HepG2 (cell line): ENCODE data around the gene PARP15. TPM values are rescaled to one million over a fixed set of nuclear protein-coding genes. Genes with fewer than 3 reads are reported as not detected.

Experiments used
- ATRX ChIP-seq: sonication (generic); formaldehyde crosslinking; IDR thresholded peaks from 2 replicates; pipeline ENCODE4 v1.4.0; 2020; ENCODE audit warnings: missing genetic modification reagents, borderline replicate concordance
- CEBPB ChIP-seq: IDR thresholded peaks from 2 replicates; pipeline ENCODE4 v1.6.1; 2011; ENCODE audit warnings: low read depth, low read length, improper control_type of control experiment, borderline replicate concordance
- CEBPG ChIP-seq: IDR thresholded peaks from 2 replicates; pipeline ENCODE4 v1.6.1; 2016
- CERS6 ChIP-seq: sonication (generic); formaldehyde crosslinking; IDR thresholded peaks from 2 replicates; pipeline ENCODE4 v1.5.0; 2020; ENCODE audit warnings: missing genetic modification reagents
- GPN1 ChIP-seq: sonication (generic); formaldehyde crosslinking; IDR thresholded peaks from 2 replicates; pipeline ENCODE4 v1.5.1; 2020; ENCODE audit warnings: missing genetic modification reagents, borderline replicate concordance
- HNRNPH1 ChIP-seq: fragments of 200-400 bp; formaldehyde crosslinking; optimal IDR thresholded peaks from 2 replicates; pipeline ENCODE3; 2017; ENCODE audit warnings: mild to moderate bottlenecking, low read depth, low read length
- IRF2 ChIP-seq: IDR thresholded peaks from 2 replicates; pipeline ENCODE4 v1.6.1; 2018; ENCODE audit warnings: missing genetic modification reagents, missing compliant biosample characterization
- LBX2 ChIP-seq: sonication (generic); formaldehyde crosslinking; IDR thresholded peaks from 2 replicates; pipeline ENCODE4 v1.5.0; 2020; ENCODE audit warnings: missing genetic modification reagents, mild to moderate bottlenecking, borderline replicate concordance
- LCORL ChIP-seq, 2 experiments: fragments of 450-650 bp in 1 of 2; sonication (generic) in 1 of 2; formaldehyde crosslinking in 1 of 2; IDR thresholded peaks; 2 replicates each; pipeline versions ENCODE4 v1.5.0 to v1.6.1; 2017 to 2020; ENCODE audit warnings: antibody characterized with exemption in 1 of 2, missing genetic modification reagents in 1 of 2
- MEIS1 ChIP-seq: sonication (generic); formaldehyde crosslinking; IDR thresholded peaks from 2 replicates; pipeline ENCODE4 v1.9.0; 2021; ENCODE audit warnings: mild to moderate bottlenecking, missing genetic modification reagents, moderate library complexity, borderline replicate concordance
- NFIB ChIP-seq: sonication (generic); formaldehyde crosslinking; IDR thresholded peaks from 2 replicates; pipeline ENCODE4 v1.9.0; 2021; ENCODE audit warnings: missing genetic modification reagents, mild to moderate bottlenecking, borderline replicate concordance
- SMYD3 ChIP-seq: sonication (generic); formaldehyde crosslinking; IDR thresholded peaks from 2 replicates; pipeline ENCODE4 v1.8.1; 2023; ENCODE audit warnings: mild to moderate bottlenecking, missing genetic modification reagents
- STAT5B ChIP-seq: sonication (generic); formaldehyde crosslinking; IDR thresholded peaks from 2 replicates; pipeline ENCODE4 v1.4.0; 2020; ENCODE audit warnings: missing genetic modification reagents
- TARDBP ChIP-seq: sonication (generic); formaldehyde crosslinking; IDR thresholded peaks from 2 replicates; pipeline ENCODE4 v1.8.0; 2022; ENCODE audit warnings: mild to moderate bottlenecking, missing genetic modification reagents
- YEATS4 ChIP-seq: sonication (generic); formaldehyde crosslinking; IDR thresholded peaks from 2 replicates; pipeline ENCODE4 v1.4.0; 2020; ENCODE audit warnings: missing genetic modification reagents, borderline replicate concordance
- ZBTB39 ChIP-seq: sonication (generic); formaldehyde crosslinking; IDR thresholded peaks from 2 replicates; pipeline ENCODE4 v1.5.0; 2020; ENCODE audit warnings: missing genetic modification reagents
- ZNF17 ChIP-seq: sonication (generic); formaldehyde crosslinking; IDR thresholded peaks from 2 replicates; pipeline ENCODE4 v1.5.0; 2020; ENCODE audit warnings: mild to moderate bottlenecking, missing genetic modification reagents
- ZNF281 ChIP-seq: sonication (generic); formaldehyde crosslinking; IDR thresholded peaks from 2 replicates; pipeline ENCODE4 v1.4.0; 2020; ENCODE audit warnings: missing genetic modification reagents, borderline replicate concordance
- ZNF282 ChIP-seq: fragments of 450-650 bp; IDR thresholded peaks from 2 replicates; pipeline ENCODE4 v1.6.1; 2018; ENCODE audit not compliant: partially characterized antibody
- ZNF296 ChIP-seq: sonication (generic); formaldehyde crosslinking; conservative IDR thresholded peaks from 2 replicates; pipeline ENCODE4 v1.5.0; 2020; ENCODE audit warnings: mild to moderate bottlenecking, missing genetic modification reagents
- ZNF335 ChIP-seq: sonication (generic); formaldehyde crosslinking; IDR thresholded peaks from 2 replicates; pipeline ENCODE4 v1.4.0; 2020; ENCODE audit warnings: missing genetic modification reagents
- ZNF768 ChIP-seq: sonication (generic); formaldehyde crosslinking; IDR thresholded peaks from 2 replicates; pipeline ENCODE4 v1.4.0; 2020; ENCODE audit warnings: missing genetic modification reagents
- polyA plus RNA-seq, 8 experiments: library from polyadenylated mRNA; depleted of rRNA in 3 of 8; stranded (reverse) in 7 of 8; unstranded in 1 of 8; fragments of >200 nt; fragmentation: Illumina TruSeq in 4 of 8; extraction: Trizol in 4 of 8; gene quantifications; 2 replicates each; pipeline versions ENCODE4 v1.2.1 to v1.2.3, GENCODE V29; 2011 to 2016; ENCODE audit warnings: low read depth in 4 of 8, missing spikeins in 1 of 8, mixed read lengths in 1 of 8; ENCODE audit not compliant: insufficient read depth in 1 of 8
- total RNA-seq, 5 experiments: library from RNA; depleted of rRNA; stranded (reverse); fragments of >200 nt; fragmentation: Illumina TruSeq; extraction: Trizol; gene quantifications; 2 replicates each; pipeline ENCODE4 v1.2.3, GENCODE V29; 2016; ENCODE audit warnings: low read depth in 1 of 5
- TF ChIP-seq, protein P1 (sequence below): sonication (generic); formaldehyde crosslinking; IDR thresholded peaks from 2 replicates; pipeline ENCODE4 v1.4.0; 2020; ENCODE audit warnings: low read depth, mild to moderate bottlenecking, missing genetic modification reagents

PARP15 gene
- total and polyA plus RNA-seq, 2 of the 13 experiments (the other 11 are each of a cell fraction or from before 2014, with no cell fraction given) = 0.02 TPM; not detected in 1

- TF ChIP-seq YEATS4 (peak; percentile 77), ZNF17 (CRISPR knock-in tag) (no peak; the same call in 1 of the 2 replicates), SMYD3 (CRISPR knock-in tag) (peak; percentile 82; the same call in 1 of the 2 replicates), LCORL (IDR thresholded peaks at IDR 0.05) (no peak), LCORL (CRISPR knock-in tag; IDR thresholded peaks at IDR 0.05) (peak; percentile 53; the same call in 1 of the 2 replicates), CEBPG (CRISPR knock-in tag) (peak; percentile 35; the same call in 1 of the 2 replicates), HNRNPH1 (no peak), LBX2 (CRISPR knock-in tag) (0 out of 2 replicates have a peak, but pooled peaks have one; percentile 11), TARDBP (CRISPR knock-in tag) (peak; percentile 64), ZNF296 (peak; percentile 63; the same call in 1 of the 2 replicates), ZNF768 (CRISPR knock-in tag) (peak; percentile 72; the same call in 1 of the 2 replicates), ZNF281 (CRISPR knock-in tag) (peak; percentile 81), IRF2 (CRISPR knock-in tag) (peak; percentile 100), CEBPB (no peak), ZBTB39 (no peak), STAT5B (no peak), NFIB (no peak), ZNF282 (no peak), CERS6 (CRISPR knock-in tag) (no peak), MEIS1 (CRISPR knock-in tag) (peak; percentile 58; the same call in 1 of the 2 replicates), ATRX (CRISPR knock-in tag) (no peak), GPN1 (no peak), ZNF335 (no peak)
- TF ChIP-seq, protein P1, sequence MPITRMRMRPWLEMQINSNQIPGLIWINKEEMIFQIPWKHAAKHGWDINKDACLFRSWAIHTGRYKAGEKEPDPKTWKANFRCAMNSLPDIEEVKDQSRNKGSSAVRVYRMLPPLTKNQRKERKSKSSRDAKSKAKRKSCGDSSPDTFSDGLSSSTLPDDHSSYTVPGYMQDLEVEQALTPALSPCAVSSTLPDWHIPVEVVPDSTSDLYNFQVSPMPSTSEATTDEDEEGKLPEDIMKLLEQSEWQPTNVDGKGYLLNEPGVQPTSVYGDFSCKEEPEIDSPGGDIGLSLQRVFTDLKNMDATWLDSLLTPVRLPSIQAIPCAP (CRISPR knock-in tag) = peak; percentile 99
Observed at GRCh38 chr3:122564155-122564912, 13.1 kb upstream of the PARP15 start, which contains the start of the genes DTX3L and PARP9 (continued).
